ENCODE data around the gene B4GALT2. TPM values are rescaled to one million over a fixed set of nuclear protein-coding genes. Genes with fewer than 3 reads are reported as not detected.

B4GALT2 gene
- total RNA-seq, 1 experiment from 2014 or later, result 66.2 TPM

DNA sequence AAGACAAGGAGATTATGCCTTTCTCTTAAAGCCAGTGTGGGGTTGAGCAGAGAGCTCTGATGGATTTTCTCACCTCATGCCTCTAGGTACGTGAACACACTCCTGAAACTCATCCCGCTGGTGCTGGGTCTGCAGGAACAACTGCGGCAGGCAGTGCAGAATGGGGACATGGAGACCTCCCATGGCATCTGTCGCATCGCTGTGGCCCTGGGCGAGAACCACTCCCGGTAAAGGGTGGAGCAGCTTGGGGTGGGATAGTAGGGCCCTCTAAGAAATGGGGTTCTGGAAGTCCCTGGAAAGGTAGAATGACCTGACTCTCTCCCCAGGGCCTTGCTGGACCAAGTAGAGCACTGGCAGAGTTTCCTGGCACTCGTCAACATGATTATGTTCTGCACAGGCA lies 22.8 kb upstream of the B4GALT2 start:
- Histone ChIP-seq H3K27me3 (ENCODE audit: insufficient read depth, low read depth) (no peaks in the 10 kb centered on the region), H4K20me1 (ENCODE audit: insufficient read depth) (no peaks in the 10 kb centered on the region), H3K79me2 (ENCODE audit: low read depth) (no peaks in the 10 kb centered on the region), H2AFZ (no peak overlapping the region), H3K4me1 (replicated peaks; ENCODE audit: insufficient read depth) (no peaks in the 10 kb centered on the region), H3K4me3 (no peak overlapping the region), H3K27ac (no peak overlapping the region), H3F3A (ENCODE audit: insufficient read depth, low read depth) (no peaks in the 10 kb centered on the region), H3K9me2 (ENCODE audit: insufficient read depth) (no peaks in the 10 kb centered on the region), H3K4me2 (no peak overlapping the region), H3K36me3 (ENCODE audit: low read depth) (no peaks in the 10 kb centered on the region), H3K9me3 (ENCODE audit: insufficient read depth, low read depth) (no peaks in the 10 kb centered on the region)
- no TSS peak for BruUV-seq (replicated peaks)
- ChIA-PET CTCF (interaction anchor here (0.6 kb wide), 1 partner anchor 306 kb away, joined by 4 read pairs; the partner anchor contains the start of gene KDM4A), POLR2A (ENCODE audit: unreplicated experiment) (no interaction called here)
- intact Hi-C loops (cut with micrococcal nuclease; ENCODE audit: unreplicated experiment), result no loop called here
- DNase-seq, result no peak
- TF ChIP-seq CTCF (conservative IDR thresholded peaks at IDR 0.05) (no peak), EZH2 (IDR thresholded peaks at IDR 0.05; ENCODE audit: low read depth) (no peak)

DNA sequence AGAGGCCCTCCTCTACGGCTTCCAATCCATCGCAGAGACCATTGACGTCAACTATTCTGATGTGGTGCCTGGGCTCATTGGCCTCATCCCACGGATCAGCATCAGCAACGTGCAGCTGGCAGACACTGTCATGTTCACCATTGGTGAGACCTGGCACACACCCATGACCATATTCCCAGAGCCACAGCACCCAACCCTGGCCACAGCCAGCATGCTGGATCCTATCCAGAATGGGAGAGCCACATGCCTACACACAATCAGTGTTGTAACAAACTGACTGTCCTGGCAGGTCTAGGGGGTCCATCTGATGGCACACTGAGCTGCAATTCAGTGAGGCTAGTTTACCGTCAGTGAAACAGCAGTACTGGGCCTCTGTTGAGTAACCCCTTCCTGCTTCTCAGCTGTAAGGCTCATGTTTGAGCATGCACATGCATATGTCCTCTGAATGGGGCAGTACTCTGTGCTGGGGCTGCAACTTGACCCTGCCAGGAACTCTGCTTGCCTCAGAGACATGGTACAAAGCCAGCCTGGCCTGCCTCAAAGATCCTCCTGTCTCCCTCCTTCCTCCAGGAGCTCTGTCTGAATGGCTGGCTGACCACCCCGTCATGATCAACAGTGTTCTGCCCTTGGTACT lies 21.5 kb upstream of the B4GALT2 start:
- intact Hi-C loops (cut with micrococcal nuclease; ENCODE audit: unreplicated experiment), result no loop called here
- Histone ChIP-seq H3K4me3 (no peak overlapping the region), H3K27me3 (ENCODE audit: insufficient read depth, low read depth) (no peaks in the 10 kb centered on the region), H3K79me2 (ENCODE audit: low read depth) (no peaks in the 10 kb centered on the region), H3K4me2 (no peak overlapping the region), H3K9me3 (ENCODE audit: insufficient read depth, low read depth) (no peaks in the 10 kb centered on the region), H3K27ac (no peak overlapping the region), H2AFZ (no peak overlapping the region), H4K20me1 (ENCODE audit: insufficient read depth) (no peaks in the 10 kb centered on the region), H3F3A (ENCODE audit: insufficient read depth, low read depth) (no peaks in the 10 kb centered on the region), H3K4me1 (replicated peaks; ENCODE audit: insufficient read depth) (no peaks in the 10 kb centered on the region), H3K36me3 (ENCODE audit: low read depth) (no peaks in the 10 kb centered on the region), H3K9me2 (ENCODE audit: insufficient read depth) (no peaks in the 10 kb centered on the region)
- CTCF ChIA-PET, result no interaction called here
- no TSS peak for BruUV-seq (replicated peaks)
- DNase-seq, result no peak
- POLR2A ChIA-PET (ENCODE audit: unreplicated experiment), result no interaction called here
- TF ChIP-seq CTCF (conservative IDR thresholded peaks at IDR 0.05) (no peak), EZH2 (IDR thresholded peaks at IDR 0.05; ENCODE audit: low read depth) (no peak)

DNA sequence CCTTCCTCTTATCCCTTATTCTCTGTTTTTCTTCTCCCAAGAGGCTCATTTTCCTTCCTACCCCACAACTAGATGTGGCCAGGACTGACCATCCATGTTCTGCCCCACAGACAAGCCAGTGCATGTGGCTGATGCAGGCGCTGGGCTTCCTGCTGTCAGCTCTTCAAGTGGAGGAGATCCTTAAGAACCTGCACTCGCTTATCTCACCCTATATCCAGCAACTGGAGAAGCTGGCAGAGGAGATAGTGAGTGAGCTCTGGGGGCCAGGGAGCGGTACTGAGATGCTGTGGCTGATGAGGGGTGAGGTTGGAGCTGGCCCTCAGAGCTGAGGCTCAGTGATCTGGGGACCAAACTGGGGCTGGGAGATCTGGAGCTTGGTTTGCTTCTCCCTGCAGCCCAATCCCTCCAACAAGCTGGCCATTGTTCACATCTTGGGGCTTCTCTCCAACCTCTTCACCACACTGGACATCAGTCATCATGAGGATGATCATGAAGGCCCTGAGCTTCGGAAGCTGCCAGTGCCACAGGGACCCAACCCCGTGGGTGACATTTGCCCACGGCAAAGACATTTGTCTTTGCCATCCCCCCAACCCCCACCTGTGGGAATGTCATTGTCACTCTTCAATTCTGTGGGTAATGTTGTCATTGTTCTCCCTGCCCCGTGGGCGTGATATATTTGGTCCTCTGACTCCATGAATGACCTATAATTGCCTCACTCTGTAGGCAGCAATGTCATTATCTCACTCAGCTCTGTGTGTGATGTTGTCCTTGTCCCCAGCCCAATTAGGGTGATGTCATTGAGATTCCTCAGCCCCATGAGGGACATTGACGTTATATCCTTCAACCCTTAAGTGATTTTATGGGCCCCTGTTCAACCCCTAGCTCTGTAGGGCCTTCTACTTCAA lies 20.4 kb upstream of the B4GALT2 start:
- Histone ChIP-seq H3K4me3 (no peak overlapping the region), H3K9me2 (ENCODE audit: insufficient read depth) (no peaks in the 10 kb centered on the region), H3K27ac (no peak overlapping the region), H3K79me2 (ENCODE audit: low read depth) (no peaks in the 10 kb centered on the region), H3K27me3 (ENCODE audit: insufficient read depth, low read depth) (no peaks in the 10 kb centered on the region), H3F3A (ENCODE audit: insufficient read depth, low read depth) (no peaks in the 10 kb centered on the region), H3K36me3 (ENCODE audit: low read depth) (no peaks in the 10 kb centered on the region), H3K9me3 (ENCODE audit: insufficient read depth, low read depth) (no peaks in the 10 kb centered on the region), H3K4me2 (no peak overlapping the region), H2AFZ (no peak overlapping the region), H3K4me1 (replicated peaks; ENCODE audit: insufficient read depth) (no peaks in the 10 kb centered on the region), H4K20me1 (ENCODE audit: insufficient read depth) (no peaks in the 10 kb centered on the region)
- TF ChIP-seq CTCF (conservative IDR thresholded peaks at IDR 0.05), result no peak
- TF ChIP-seq EZH2 (IDR thresholded peaks at IDR 0.05; ENCODE audit: low read depth), result no peak
- intact Hi-C loops (cut with micrococcal nuclease; ENCODE audit: unreplicated experiment), result no loop called here
- POLR2A ChIA-PET (ENCODE audit: unreplicated experiment), result interaction anchor here (0.7 kb wide), 1 partner anchor 15 kb away, joined by 4 read pairs; no protein-coding TSS in a partner anchor
- DNase-seq, result no peak
- no TSS peak for BruUV-seq (replicated peaks)
- CTCF ChIA-PET, result interaction anchor here (0.6 kb wide), 1 partner anchor 393 kb away, joined by 3 read pairs; no protein-coding TSS in a partner anchor
